NCI-H2029 (cell line): ENCODE data around the gene PRPF39.
"Not testable (repeated sequence)": the region's sequence is repeated elsewhere in the genome, so short reads cannot be mapped to it uniquely, and the experiment has no call there.

ENCODE experiments used
- DNase-seq: peaks from one replicate; lab custom pipeline; 2025; lab: John Stamatoyannopoulos, UW

PRPF39 gene

GRCh38 chr14:45081096-45081495, 2.8 kb upstream of the PRPF39 start:
- not testable (repeated sequence) for DNase-seq

- DNase-seq = no peak
Observed at GRCh38 chr14:45082420-45082819, 1.5 kb upstream of the PRPF39 start.

GRCh38 chr14:45083617-45083975, 320 bp upstream of the PRPF39 start:
- DNase-seq = no peak

GRCh38 chr14:45084946-45085346, 1.0 kb downstream of the PRPF39 start:
- DNase-seq = no peak

GRCh38 chr14:45089813-45090212, 5.9 kb downstream of the PRPF39 start:
- DNase-seq = no peak

GRCh38 chr14:45091710-45092109, 7.8 kb downstream of the PRPF39 start:
- DNase-seq = no peak

GRCh38 chr14:45094275-45094674, 10.4 kb downstream of the PRPF39 start:
- DNase-seq = no peak

DNA sequence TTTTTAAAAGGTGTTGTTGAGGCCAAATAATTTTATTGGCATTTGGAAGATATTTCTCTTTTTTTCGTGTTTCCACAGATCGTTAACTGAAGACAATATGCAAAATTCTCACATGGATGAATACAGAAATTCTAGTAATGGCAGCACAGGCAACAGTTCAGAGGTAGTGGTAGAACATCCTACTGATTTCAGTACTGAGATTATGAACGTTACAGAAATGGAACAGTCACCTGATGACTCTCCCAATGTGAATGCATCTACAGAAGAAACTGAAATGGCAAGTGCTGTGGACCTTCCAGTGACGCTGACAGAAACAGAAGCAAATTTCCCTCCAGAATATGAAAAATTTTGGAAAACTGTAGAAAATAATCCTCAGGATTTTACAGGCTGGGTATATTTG, 11.2 kb downstream of the PRPF39 start:
- no peak for DNase-seq

DNA sequence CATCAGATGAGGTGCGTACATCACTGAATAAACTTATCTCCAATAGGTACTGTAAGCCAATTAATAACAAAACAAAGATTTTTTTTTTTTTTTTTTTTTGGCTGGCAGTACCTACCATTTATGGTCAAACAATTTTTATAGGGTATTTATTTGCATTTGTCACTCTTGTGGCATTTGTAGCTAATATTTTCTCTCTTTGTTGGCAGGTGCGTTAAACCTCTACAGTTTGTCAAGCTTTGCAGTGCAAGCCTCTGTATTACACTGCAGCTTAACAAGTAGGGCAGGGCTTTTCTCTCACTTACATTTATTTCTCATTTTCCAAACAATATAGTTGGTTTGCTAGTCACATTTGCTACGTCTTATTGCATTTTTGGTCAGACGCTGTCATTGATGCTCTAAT, 12.3 kb downstream of the PRPF39 start:
- DNase-seq = no peak

GRCh38 chr14:45103806-45104205, 19.9 kb downstream of the PRPF39 start:
- no peak for DNase-seq

DNA sequence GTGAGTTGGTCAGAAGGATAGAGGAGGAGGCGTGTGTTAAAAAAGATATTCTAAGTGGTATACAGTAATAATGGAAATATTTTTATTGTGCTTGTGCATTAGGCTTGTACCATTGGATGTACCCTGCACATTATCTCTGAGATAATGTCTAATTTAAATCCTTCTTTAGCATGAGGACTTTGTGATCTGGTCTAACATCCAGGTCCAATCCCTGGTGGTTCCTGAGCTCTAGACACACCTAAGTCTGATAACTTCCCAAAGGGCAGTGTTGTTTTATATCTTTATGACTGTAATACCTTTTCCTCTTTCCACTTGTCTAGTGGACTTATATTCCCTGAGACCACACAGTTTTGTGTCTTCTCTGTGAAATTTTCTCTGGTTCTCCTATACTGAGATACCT, 20.6 kb downstream of the PRPF39 start:
- DNase-seq = no peak

DNA sequence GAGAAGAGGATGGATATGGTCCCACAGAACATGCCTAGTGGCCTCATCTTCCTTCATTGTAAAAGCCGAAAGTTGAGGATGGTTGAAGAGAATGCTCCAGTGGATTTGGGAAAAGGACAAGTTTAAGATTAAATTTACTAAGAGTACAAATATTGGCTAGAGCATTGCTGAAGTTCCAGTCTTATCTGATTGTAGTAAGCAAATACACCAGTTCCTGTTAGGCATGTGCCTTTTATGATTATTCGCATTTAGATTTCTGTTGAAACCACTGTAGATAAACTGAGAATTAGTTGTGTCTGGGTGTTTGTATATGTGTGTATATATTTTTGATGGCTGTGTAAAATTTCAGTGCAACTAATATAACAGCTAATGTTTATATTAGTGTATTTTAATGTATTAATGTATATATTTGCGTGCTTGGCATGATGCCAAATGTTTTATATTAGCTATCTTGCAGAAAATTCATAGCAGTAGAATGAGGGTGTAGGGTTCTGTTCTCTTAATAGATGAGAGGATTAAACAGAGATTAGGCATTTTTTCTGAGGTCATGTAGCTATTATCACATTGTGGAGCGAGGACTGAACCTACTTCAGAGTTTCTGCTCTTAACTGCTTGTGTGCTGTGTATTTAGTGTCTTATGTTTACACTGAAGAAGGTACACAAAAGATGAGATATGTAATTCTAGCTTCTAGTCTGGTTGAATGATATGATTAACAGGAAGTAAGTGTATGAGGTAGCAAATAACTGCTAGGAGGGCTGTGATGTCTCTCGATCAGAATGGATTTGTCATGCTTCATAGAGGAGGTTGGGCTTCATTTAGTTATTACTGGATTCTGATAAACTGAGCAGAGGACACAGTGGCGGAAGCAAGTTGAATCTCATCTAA, 29.2 kb downstream of the PRPF39 start:
- peak; percentile 90 for DNase-seq

GRCh38 chr14:45114327-45114726, 30.4 kb downstream of the PRPF39 start:
- DNase-seq = no peak

DNA sequence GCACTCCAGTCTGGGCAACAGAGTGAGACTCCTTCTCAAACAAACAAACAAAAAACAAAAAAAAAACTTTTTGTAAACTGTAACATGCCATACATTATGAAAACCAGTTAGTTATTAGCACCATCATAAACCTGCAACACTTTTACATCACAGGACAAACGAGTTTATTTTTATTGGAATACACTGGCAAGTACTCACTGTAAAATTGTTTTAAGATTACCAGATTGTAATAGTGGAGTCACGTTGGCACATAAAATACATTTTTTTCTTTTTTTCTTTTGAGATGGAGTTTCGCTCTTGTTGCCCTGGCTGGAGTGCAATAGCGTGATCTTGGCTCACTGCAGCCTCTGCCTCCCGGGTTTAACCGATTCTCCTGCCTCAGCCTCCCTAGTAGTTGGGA, 34.7 kb downstream of the PRPF39 start:
- DNase-seq = no peak

DNA sequence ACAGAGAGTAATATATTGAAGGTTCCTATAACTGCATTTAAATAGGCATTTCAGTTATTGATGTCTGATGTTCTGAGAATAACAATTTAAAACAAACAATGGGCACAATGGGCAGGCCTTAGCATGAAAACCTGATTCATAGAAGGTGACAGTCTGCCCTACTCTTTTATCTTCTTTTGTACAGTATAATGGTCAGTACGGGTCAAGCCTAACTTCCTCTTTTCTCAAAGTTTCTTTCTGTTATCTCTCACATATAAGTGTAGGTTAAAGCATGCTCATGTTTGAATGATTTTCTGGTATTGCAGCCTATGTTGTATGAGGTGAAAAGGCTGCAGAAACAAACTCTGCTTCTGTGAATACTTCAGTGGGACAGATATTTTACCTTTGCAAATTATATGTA, 36.2 kb downstream of the PRPF39 start:
- DNase-seq = no peak

- DNase-seq = no peak
Observed at GRCh38 chr14:45123271-45123670, 39.4 kb downstream of the PRPF39 start.

GRCh38 chr14:45125754-45126153, 41.8 kb downstream of the PRPF39 start:
- DNase-seq = no peak

- no peak for DNase-seq
Observed at GRCh38 chr14:45128963-45129629, 45.2 kb downstream of the PRPF39 start.

- no peak for DNase-seq
Observed at GRCh38 chr14:45133683-45134050, 49.8 kb downstream of the PRPF39 start.

DNA sequence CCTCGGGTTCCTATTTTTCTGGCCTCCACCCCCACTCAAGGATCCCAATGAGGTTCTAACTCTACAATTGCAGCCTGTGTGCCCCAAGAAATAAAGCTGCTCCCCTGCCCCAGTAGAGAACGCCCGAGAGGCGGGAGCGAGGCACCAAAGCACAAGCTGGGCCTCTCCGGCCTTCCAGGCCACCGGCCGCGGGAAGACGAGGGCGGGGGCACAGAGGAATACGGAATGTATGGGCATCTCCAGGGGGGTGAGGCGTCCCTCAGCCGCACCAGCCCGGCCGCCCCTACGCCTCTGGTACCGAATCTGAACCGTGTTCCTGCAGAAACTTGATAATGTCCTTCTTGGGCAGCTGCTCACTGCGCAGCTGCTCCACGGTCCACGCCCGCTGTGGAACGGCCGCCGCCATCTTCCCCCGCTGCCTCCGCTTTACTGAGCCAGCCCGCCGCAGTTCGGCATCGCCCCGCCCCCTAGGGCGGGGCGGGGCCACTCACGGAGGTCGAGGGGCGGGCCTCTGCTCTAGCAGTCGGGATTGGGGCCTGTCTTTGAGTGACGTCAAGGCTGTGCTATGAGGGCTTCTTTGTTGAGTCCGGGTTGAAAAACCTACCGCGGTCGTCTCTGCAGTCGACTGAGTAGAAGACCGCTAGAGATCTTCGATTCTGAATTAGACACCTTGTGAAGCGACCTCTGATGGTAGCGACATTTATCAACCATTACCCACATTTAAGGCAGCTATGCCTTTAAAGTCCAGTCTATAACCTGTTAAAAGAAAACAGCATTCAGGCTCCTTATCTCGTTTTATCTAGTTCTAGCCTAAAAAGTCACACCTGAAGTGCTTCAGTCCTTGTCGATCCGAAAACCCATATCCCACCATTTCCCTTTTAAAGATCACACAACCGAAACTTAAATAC, 50.4 kb downstream of the PRPF39 start, which contains the start of gene FKBP3:
FKBP3 (minus strand) TSS at position 431 of the 908 bp plus-strand sequence; CDS start at position 406, 25 bp downstream.
- peak; percentile 99 for DNase-seq

GRCh38 chr14:45135156-45135555, 51.2 kb downstream of the PRPF39 start:
- no peak for DNase-seq

GRCh38 chr14:45135659-45136395, 51.9 kb downstream of the PRPF39 start, which contains the start of gene FANCM:
Gene FANCM, plus strand, starts transcription at chr14:45135930. Its CDS starts 102 bp downstream, at chr14:45136032.
- DNase-seq = peak; percentile 95
